Sigmoid colon (tissue), 4 donors: ENCODE data around the gene XPNPEP1.

ENCODE experiments used
- EP300 ChIP-seq, 4 donors: sonication (generic); formaldehyde crosslinking; IDR thresholded peaks; one replicate each; pipeline ENCODE4 v1.6.1; 2017; ENCODE audit warnings: antibody characterized with exemption in 4 of 4
- TF ChIP-seq, protein P1 (sequence below), 4 experiments: fragments of 450-650 bp in 3 of 4; fragments of 200-600 bp in 1 of 4; IDR thresholded peaks; one replicate each; pipeline ENCODE4 v1.5.1; 2016 to 2019; ENCODE audit warnings: antibody characterized with exemption in 4 of 4, mild to moderate bottlenecking in 3 of 4, moderate library complexity in 2 of 4

DNA sequence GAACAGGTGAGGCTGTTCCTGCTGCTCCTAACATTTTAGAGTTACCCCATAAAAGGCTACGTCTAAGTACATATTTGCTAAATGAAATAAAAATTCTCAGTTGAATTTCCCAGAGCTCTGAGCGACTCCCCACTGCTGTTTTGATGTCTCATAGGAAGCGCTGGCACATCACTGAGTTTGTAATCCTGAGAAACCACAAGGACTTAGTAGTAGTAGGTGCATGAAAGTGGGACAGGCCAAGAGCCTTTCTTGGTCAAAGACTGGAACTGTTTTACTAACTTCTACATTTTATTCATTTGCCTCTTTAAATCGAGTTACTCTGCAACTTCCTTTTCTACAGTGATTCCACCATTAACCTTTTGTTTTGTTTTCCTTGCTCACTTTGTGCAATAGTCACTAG is 85.9 kb downstream of the XPNPEP1 start:
- TF ChIP-seq, protein P1, sequence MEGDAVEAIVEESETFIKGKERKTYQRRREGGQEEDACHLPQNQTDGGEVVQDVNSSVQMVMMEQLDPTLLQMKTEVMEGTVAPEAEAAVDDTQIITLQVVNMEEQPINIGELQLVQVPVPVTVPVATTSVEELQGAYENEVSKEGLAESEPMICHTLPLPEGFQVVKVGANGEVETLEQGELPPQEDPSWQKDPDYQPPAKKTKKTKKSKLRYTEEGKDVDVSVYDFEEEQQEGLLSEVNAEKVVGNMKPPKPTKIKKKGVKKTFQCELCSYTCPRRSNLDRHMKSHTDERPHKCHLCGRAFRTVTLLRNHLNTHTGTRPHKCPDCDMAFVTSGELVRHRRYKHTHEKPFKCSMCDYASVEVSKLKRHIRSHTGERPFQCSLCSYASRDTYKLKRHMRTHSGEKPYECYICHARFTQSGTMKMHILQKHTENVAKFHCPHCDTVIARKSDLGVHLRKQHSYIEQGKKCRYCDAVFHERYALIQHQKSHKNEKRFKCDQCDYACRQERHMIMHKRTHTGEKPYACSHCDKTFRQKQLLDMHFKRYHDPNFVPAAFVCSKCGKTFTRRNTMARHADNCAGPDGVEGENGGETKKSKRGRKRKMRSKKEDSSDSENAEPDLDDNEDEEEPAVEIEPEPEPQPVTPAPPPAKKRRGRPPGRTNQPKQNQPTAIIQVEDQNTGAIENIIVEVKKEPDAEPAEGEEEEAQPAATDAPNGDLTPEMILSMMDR (IDR thresholded peaks at IDR 0.05) = no peak
- no peak for TF ChIP-seq EP300 (IDR thresholded peaks at IDR 0.05)
